ENCODE results near the gene TCAF1. TPM values are rescaled to one million over a fixed set of nuclear protein-coding genes. Genes with fewer than 3 reads are reported as not detected.
"Not testable (repeated sequence)": the region's sequence is repeated elsewhere in the genome, so short reads cannot be mapped to it uniquely, and the experiment has no call there.

The TCAF1 gene
- total RNA-seq, 1 donor from 2014 or later, result 30.9 TPM

GRCh38 chr7:143823634-143824294, 78.2 kb downstream of the TCAF1 start:
- H3K4me3 ChIP-seq; H3K27me3 ChIP-seq; H3K27ac ChIP-seq; H3K36me3 ChIP-seq; H3K4me1 ChIP-seq; H3K9me3 ChIP-seq; DNase-seq (ENCODE audit: low spot score in 2 of 2); intact Hi-C loops (cut with DNase I): not testable (repeated sequence)

- intact Hi-C loops (cut with DNase I); H3K27ac ChIP-seq; H3K9me3 ChIP-seq; H3K4me3 ChIP-seq; H3K4me1 ChIP-seq; DNase-seq (ENCODE audit: low spot score in 2 of 2); H3K27me3 ChIP-seq; H3K36me3 ChIP-seq: not testable (repeated sequence)
Measured at GRCh38 chr7:143821392-143822277, 80.3 kb downstream of the TCAF1 start.

- DNase-seq (ENCODE audit: low spot score in 2 of 2); H3K4me1 ChIP-seq; H3K4me3 ChIP-seq; intact Hi-C loops (cut with DNase I); H3K27me3 ChIP-seq; H3K9me3 ChIP-seq; H3K27ac ChIP-seq; H3K36me3 ChIP-seq: not testable (repeated sequence)
Measured at GRCh38 chr7:143817873-143818272, 84.1 kb downstream of the TCAF1 start.

GRCh38 chr7:143816471-143817133, 85.4 kb downstream of the TCAF1 start:
- intact Hi-C loops (cut with DNase I); H3K36me3 ChIP-seq; H3K9me3 ChIP-seq; H3K4me3 ChIP-seq; H3K4me1 ChIP-seq; DNase-seq (ENCODE audit: low spot score in 2 of 2); H3K27me3 ChIP-seq; H3K27ac ChIP-seq: not testable (repeated sequence)

- H3K27ac ChIP-seq; H3K27me3 ChIP-seq; DNase-seq (ENCODE audit: low spot score in 2 of 2); H3K9me3 ChIP-seq; H3K36me3 ChIP-seq; H3K4me1 ChIP-seq; intact Hi-C loops (cut with DNase I); H3K4me3 ChIP-seq: not testable (repeated sequence)
Measured at GRCh38 chr7:143810639-143811038, 91.3 kb downstream of the TCAF1 start.

- DNase-seq (ENCODE audit: low spot score in 2 of 2); intact Hi-C loops (cut with DNase I); H3K4me3 ChIP-seq; H3K27me3 ChIP-seq; H3K36me3 ChIP-seq; H3K4me1 ChIP-seq; H3K27ac ChIP-seq; H3K9me3 ChIP-seq: not testable (repeated sequence)
Measured at GRCh38 chr7:143806664-143807071, 95.3 kb downstream of the TCAF1 start.

Other genes starting within 250 kb of the TCAF1 start
- gene CTAGE6, start 144.5 kb downstream of the TCAF1 start, total RNA-seq, result not detected
- not detected for gene OR2F2, start 33.1 kb upstream of the TCAF1 start, total RNA-seq
- gene OR2F1, start 52.7 kb upstream of the TCAF1 start, total RNA-seq, result not detected
- gene OR6B1, start 98.1 kb upstream of the TCAF1 start, total RNA-seq, result not detected
- gene OR2A5, start 146.8 kb upstream of the TCAF1 start, total RNA-seq, result not detected
- gene OR2A25, start 167.6 kb upstream of the TCAF1 start, total RNA-seq, result not detected
- gene OR2A12, start 184.1 kb upstream of the TCAF1 start, total RNA-seq, result not detected
- gene OR2A2, start 207.4 kb upstream of the TCAF1 start, total RNA-seq, result not detected
- not detected for gene OR2A14, start 221.0 kb upstream of the TCAF1 start, total RNA-seq